Measurements from ENCODE around the gene ADGRV1.

Gene ADGRV1

DNA sequence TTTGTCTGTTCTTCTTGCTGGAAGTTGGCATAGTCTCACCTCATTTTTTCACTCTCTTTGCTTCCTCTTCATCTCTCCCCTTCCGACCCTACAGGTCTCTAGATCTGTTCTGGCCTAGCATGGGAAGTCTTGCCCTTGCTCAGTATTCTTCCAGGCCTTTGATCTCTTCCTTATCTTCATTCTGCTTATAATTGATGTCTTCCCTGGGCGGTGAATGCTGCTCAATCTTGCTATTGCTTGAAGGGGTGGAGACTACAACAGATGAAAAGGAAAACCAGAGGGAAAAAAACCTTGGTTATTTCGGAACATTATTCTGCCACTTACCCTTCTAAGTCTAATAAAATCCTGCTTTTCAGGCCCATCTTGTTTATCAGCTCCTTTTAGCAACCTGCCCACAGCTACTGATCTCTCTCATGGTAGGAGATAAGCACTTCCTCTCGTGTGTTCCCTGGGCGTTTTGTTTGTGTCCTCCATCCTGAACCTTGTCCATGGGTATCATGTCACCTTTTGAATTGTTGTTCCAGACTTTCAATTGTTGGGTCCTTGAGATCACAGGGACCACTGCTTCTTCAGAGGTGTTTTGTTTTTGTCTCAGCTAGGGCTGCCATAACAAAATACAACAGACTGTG lies 375.6 kb downstream of the ADGRV1 start (continued):
- TF ChIP-seq, protein P1, sequence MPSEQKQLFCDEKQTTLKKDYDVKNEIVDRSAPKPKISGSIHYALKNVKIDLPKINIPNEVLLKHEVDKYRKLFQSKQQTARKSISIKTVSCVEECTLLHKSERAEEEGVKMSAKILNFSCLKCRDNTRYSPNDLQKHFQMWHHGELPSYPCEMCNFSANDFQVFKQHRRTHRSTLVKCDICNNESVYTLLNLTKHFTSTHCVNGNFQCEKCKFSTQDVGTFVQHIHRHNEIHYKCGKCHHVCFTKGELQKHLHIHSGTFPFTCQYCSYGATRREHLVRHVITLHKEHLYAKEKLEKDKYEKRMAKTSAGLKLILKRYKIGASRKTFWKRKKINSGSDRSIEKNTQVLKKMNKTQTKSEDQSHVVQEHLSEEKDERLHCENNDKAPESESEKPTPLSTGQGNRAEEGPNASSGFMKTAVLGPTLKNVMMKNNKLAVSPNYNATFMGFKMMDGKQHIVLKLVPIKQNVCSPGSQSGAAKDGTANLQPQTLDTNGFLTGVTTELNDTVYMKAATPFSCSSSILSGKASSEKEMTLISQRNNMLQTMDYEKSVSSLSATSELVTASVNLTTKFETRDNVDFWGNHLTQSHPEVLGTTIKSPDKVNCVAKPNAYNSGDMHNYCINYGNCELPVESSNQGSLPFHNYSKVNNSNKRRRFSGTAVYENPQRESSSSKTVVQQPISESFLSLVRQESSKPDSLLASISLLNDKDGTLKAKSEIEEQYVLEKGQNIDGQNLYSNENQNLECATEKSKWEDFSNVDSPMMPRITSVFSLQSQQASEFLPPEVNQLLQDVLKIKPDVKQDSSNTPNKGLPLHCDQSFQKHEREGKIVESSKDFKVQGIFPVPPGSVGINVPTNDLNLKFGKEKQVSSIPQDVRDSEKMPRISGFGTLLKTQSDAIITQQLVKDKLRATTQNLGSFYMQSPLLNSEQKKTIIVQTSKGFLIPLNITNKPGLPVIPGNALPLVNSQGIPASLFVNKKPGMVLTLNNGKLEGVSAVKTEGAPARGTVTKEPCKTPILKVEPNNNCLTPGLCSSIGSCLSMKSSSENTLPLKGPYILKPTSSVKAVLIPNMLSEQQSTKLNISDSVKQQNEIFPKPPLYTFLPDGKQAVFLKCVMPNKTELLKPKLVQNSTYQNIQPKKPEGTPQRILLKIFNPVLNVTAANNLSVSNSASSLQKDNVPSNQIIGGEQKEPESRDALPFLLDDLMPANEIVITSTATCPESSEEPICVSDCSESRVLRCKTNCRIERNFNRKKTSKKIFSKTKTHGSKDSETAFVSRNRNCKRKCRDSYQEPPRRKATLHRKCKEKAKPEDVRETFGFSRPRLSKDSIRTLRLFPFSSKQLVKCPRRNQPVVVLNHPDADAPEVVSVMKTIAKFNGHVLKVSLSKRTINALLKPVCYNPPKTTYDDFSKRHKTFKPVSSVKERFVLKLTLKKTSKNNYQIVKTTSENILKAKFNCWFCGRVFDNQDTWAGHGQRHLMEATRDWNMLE (tag by site-specific recombination; conservative IDR thresholded peaks at IDR 0.05; ENCODE audit: low read depth) = no peak
- TF ChIP-seq ZXDB (tag by site-specific recombination; IDR thresholded peaks at IDR 0.05) (no peak), ZNF660 (tag by site-specific recombination; IDR thresholded peaks at IDR 0.05) (no peak), ZEB2 (tag by site-specific recombination; IDR thresholded peaks at IDR 0.05) (no peak), ZNF202 (tag by site-specific recombination; IDR thresholded peaks at IDR 0.05; ENCODE audit: borderline replicate concordance) (no peak), IKZF3 (tag by site-specific recombination; IDR thresholded peaks at IDR 0.05) (no peak), ZNF169 (tag by site-specific recombination; IDR thresholded peaks at IDR 0.05) (no peak)

DNA sequence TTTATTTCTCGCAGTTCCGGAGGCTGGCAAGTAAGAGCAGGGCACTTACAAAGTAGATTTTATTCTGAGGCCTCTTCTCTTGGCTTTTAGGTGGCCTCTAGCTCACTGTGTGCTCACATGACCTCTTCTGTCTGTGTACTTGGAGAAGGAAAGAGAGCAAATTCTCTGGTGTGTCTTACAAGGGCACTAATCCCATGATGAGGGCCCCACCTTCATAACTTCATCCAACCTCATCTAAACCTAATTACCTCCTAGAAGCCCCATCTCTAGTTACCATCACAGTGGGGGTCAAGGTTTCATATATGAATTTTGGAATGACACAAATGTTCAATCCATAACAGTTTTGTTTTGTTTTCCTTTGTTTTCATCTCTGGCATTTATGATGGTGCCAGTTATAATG lies 376.1 kb downstream of the ADGRV1 start:
- CTCF ChIA-PET = interaction anchor here (2.6 kb wide), 1 partner anchor 450 kb away, joined by 15 read pairs; no protein-coding TSS in a partner anchor
- H3K36me3 ChIP-seq (ENCODE audit: control insufficient read depth in 2 of 2, insufficient read depth in 1 of 2, low read length in 2 of 2) = no peaks in the 10 kb centered on the region
- H3K4me3 ChIP-seq (ENCODE audit: low read depth, low read length) = no peak overlapping the region
- no peak for TF ChIP-seq ZNF600 (tag by site-specific recombination; IDR thresholded peaks at IDR 0.05)
- TF ChIP-seq, protein P2, sequence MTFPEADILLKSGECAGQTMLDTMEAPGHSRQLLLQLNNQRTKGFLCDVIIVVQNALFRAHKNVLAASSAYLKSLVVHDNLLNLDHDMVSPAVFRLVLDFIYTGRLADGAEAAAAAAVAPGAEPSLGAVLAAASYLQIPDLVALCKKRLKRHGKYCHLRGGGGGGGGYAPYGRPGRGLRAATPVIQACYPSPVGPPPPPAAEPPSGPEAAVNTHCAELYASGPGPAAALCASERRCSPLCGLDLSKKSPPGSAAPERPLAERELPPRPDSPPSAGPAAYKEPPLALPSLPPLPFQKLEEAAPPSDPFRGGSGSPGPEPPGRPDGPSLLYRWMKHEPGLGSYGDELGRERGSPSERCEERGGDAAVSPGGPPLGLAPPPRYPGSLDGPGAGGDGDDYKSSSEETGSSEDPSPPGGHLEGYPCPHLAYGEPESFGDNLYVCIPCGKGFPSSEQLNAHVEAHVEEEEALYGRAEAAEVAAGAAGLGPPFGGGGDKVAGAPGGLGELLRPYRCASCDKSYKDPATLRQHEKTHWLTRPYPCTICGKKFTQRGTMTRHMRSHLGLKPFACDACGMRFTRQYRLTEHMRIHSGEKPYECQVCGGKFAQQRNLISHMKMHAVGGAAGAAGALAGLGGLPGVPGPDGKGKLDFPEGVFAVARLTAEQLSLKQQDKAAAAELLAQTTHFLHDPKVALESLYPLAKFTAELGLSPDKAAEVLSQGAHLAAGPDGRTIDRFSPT (tag by site-specific recombination; IDR thresholded peaks at IDR 0.05) = no peak
- no peak for TF ChIP-seq ZNF510 (tag by site-specific recombination; IDR thresholded peaks at IDR 0.05; ENCODE audit: insufficient replicate concordance)
- TF ChIP-seq ZNF561 (tag by site-specific recombination; IDR thresholded peaks at IDR 0.05; ENCODE audit: borderline replicate concordance) = no peak
- TF ChIP-seq, protein P3, sequence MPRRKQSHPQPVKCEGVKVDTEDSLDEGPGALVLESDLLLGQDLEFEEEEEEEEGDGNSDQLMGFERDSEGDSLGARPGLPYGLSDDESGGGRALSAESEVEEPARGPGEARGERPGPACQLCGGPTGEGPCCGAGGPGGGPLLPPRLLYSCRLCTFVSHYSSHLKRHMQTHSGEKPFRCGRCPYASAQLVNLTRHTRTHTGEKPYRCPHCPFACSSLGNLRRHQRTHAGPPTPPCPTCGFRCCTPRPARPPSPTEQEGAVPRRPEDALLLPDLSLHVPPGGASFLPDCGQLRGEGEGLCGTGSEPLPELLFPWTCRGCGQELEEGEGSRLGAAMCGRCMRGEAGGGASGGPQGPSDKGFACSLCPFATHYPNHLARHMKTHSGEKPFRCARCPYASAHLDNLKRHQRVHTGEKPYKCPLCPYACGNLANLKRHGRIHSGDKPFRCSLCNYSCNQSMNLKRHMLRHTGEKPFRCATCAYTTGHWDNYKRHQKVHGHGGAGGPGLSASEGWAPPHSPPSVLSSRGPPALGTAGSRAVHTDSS (tag by site-specific recombination; IDR thresholded peaks at IDR 0.05) = no peak
- TF ChIP-seq SALL2 (tag by site-specific recombination; IDR thresholded peaks at IDR 0.05; ENCODE audit: borderline replicate concordance) = no peak
- no peak for TF ChIP-seq RBAK (tag by site-specific recombination; IDR thresholded peaks at IDR 0.05)
- no peak for TF ChIP-seq ZNF660 (tag by site-specific recombination; IDR thresholded peaks at IDR 0.05)
- no peak for TF ChIP-seq ZNF292 (tag by site-specific recombination; IDR thresholded peaks at IDR 0.05; ENCODE audit: borderline replicate concordance, low read depth)
- peaks cover 5% of the 10 kb centered on the region; the same call in 1 of the 2 replicates for H3K4me1 ChIP-seq (ENCODE audit: control insufficient read depth, insufficient read depth, low read length)
- no peak overlapping the region for H3K27ac ChIP-seq (ENCODE audit: extremely low read depth, low read depth, low read length)
- H3K9me3 ChIP-seq (ENCODE audit: control insufficient read depth, insufficient read depth, low read depth, low read length) = no peaks in the 10 kb centered on the region
- POLR2A ChIA-PET = interaction anchor here (0.5 kb wide), 1 partner anchor 446 kb away, joined by 3 read pairs; no protein-coding TSS in a partner anchor
